Measurements from ENCODE around the gene EXTL2.

GRCh38 chr1:100883963-100884362, 10.7 kb downstream of the EXTL2 start:
- TF ChIP-seq EZH2 (IDR thresholded peaks at IDR 0.05; ENCODE audit: low read depth, unreplicated experiment), result no peak
- no peak for TF ChIP-seq ETS1 (IDR thresholded peaks at IDR 0.05)
- TF ChIP-seq ZNF462 (CRISPR knock-in tag; IDR thresholded peaks at IDR 0.05), result no peak
- no peak for TF ChIP-seq REST (IDR thresholded peaks at IDR 0.05; ENCODE audit: unreplicated experiment)
- TF ChIP-seq, protein P1, sequence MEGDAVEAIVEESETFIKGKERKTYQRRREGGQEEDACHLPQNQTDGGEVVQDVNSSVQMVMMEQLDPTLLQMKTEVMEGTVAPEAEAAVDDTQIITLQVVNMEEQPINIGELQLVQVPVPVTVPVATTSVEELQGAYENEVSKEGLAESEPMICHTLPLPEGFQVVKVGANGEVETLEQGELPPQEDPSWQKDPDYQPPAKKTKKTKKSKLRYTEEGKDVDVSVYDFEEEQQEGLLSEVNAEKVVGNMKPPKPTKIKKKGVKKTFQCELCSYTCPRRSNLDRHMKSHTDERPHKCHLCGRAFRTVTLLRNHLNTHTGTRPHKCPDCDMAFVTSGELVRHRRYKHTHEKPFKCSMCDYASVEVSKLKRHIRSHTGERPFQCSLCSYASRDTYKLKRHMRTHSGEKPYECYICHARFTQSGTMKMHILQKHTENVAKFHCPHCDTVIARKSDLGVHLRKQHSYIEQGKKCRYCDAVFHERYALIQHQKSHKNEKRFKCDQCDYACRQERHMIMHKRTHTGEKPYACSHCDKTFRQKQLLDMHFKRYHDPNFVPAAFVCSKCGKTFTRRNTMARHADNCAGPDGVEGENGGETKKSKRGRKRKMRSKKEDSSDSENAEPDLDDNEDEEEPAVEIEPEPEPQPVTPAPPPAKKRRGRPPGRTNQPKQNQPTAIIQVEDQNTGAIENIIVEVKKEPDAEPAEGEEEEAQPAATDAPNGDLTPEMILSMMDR (conservative IDR thresholded peaks at IDR 0.05; ENCODE audit: low read depth in 2 of 2), result no peak
- TF ChIP-seq POLR2AphosphoS5 (IDR thresholded peaks at IDR 0.05; ENCODE audit: low read depth), result no peak
- no peak for TF ChIP-seq STAT1 (IDR thresholded peaks at IDR 0.05; ENCODE audit: unreplicated experiment)
- no peak for TF ChIP-seq EZH2phosphoT487 (IDR thresholded peaks at IDR 0.05; ENCODE audit: unreplicated experiment)
- no peak for TF ChIP-seq ZNF331 (CRISPR knock-in tag; IDR thresholded peaks at IDR 0.05; ENCODE audit: low read depth)
- no peak for TF ChIP-seq JUNB (IDR thresholded peaks at IDR 0.05; ENCODE audit: unreplicated experiment)
- TF ChIP-seq CREB1 (CRISPR knock-in tag; IDR thresholded peaks at IDR 0.05; ENCODE audit: low read depth), result no peak
